K562 (cell line): ENCODE data around the gene CEMP1. TPM values are rescaled to one million over a fixed set of nuclear protein-coding genes. Genes with fewer than 3 reads are reported as not detected.

Experiments
- CHD4 ChIP-seq: fragments of 200-600 bp; sonication (generic); IDR thresholded peaks from 3 replicates; pipeline ENCODE4 v1.6.1; 2012; ENCODE audit warnings: low read depth, mild to moderate bottlenecking, mixed read lengths, low read length, inconsistent platforms; ENCODE audit not compliant: insufficient read depth, insufficient replicate concordance, poor library complexity, severe bottlenecking
- ETV6 ChIP-seq, 3 experiments: fragments of 150-350 bp in 1 of 3; sonication (generic) in 1 of 3; formaldehyde crosslinking in 1 of 3; IDR thresholded peaks; 2 replicates each; pipeline versions ENCODE4 v1.6.1 to v1.8.0; 2014 to 2022; ENCODE audit warnings: borderline replicate concordance in 2 of 3, low read depth in 2 of 3, antibody characterized with exemption in 1 of 3, low read length in 1 of 3, mild to moderate bottlenecking in 1 of 3, missing genetic modification reagents in 1 of 3
- HLTF ChIP-seq: fragments of 450-650 bp; IDR thresholded peaks from 2 replicates; pipeline ENCODE4 v1.6.1; 2016
- MAZ ChIP-seq, 2 experiments: fragments of 450-650 bp in 1 of 2; sonication (generic) in 1 of 2; formaldehyde crosslinking; IDR thresholded peaks in 1 of 2; conservative IDR thresholded peaks in 1 of 2; 2 replicates each; pipeline versions ENCODE4 v1.4.0 to v1.5.0; 2020; ENCODE audit warnings: mild to moderate bottlenecking in 1 of 2, missing genetic modification reagents in 1 of 2
- NR2C2 ChIP-seq, 2 experiments: fragments of 200-800 bp in 1 of 2; sonication (Bioruptor generic) in 1 of 2; sonication (generic) in 1 of 2; formaldehyde crosslinking in 1 of 2; IDR thresholded peaks; 2 replicates each; pipeline versions ENCODE4 v1.6.1 to v1.8.0; 2016 to 2022; ENCODE audit warnings: mild to moderate bottlenecking in 1 of 2, missing compliant biosample characterization in 1 of 2, missing genetic modification characterization in 1 of 2, missing genetic modification reagents in 1 of 2
- POLR3G ChIP-seq: IDR thresholded peaks from 2 replicates; pipeline ENCODE4 v1.6.1; 2011; ENCODE audit not compliant: insufficient read length, insufficient replicate concordance; ENCODE audit errors: extremely low read depth
- RHOXF2B ChIP-seq: fragments of 250-450 bp; sonication (Bioruptor Pico); conservative IDR thresholded peaks from 2 replicates; pipeline ENCODE4 v1.5.1; 2021
- TAF1 ChIP-seq: IDR thresholded peaks from 2 replicates; pipeline ENCODE4 v1.6.1; 2011; ENCODE audit warnings: mild to moderate bottlenecking, low read length, moderate library complexity; ENCODE audit not compliant: insufficient read depth, control insufficient read depth, severe bottlenecking; ENCODE audit errors: extremely low read depth
- ZKSCAN1 ChIP-seq: fragments of 150-350 bp; IDR thresholded peaks from 2 replicates; pipeline ENCODE4 v1.6.1; 2016; ENCODE audit warnings: low read depth, low read length
- polyA plus RNA-seq, 8 experiments: library from polyadenylated mRNA; depleted of rRNA in 4 of 8; stranded (reverse) in 5 of 8; unstranded in 3 of 8; fragments of >200 nt; fragmentation: Nextera tagmentation in 2 of 8; fragmentation: Illumina TruSeq in 1 of 8; extraction: Ambion mirVana in 2 of 8; extraction: Trizol in 1 of 8; gene quantifications; 2 replicates each; pipeline versions ENCODE4 v1.2.1 to v1.2.3, GENCODE V29; 2011 to 2014; ENCODE audit warnings: inconsistent platforms in 1 of 8, missing spikeins in 1 of 8
- total RNA-seq, 7 experiments: library from RNA; depleted of rRNA in 6 of 7; stranded (reverse); fragments of >200 nt in 6 of 7; fragmentation: Illumina TruSeq in 2 of 7; extraction: Trizol in 2 of 7; gene quantifications; 2 replicates each; pipeline versions ENCODE4 v1.2.1 to v1.2.3, GENCODE V29; 2011 to 2021; ENCODE audit warnings: low replicate concordance in 1 of 7
- TF ChIP-seq, protein P1 (sequence below): fragments of 450-650 bp; IDR thresholded peaks from 2 replicates; pipeline ENCODE4 v1.6.1; 2018; ENCODE audit not compliant: partially characterized antibody
- TF ChIP-seq, protein P2 (sequence below): fragments of 250-450 bp; sonication (Bioruptor Pico); IDR thresholded peaks from 2 replicates; pipeline ENCODE4 v1.4.0; 2020
- TF ChIP-seq, protein P3 (sequence below): fragments of 250-450 bp; sonication (Bioruptor Pico); IDR thresholded peaks from 2 replicates; pipeline ENCODE4 v1.8.0; 2021; ENCODE audit warnings: borderline replicate concordance, mild to moderate bottlenecking, moderate library complexity; ENCODE audit not compliant: poor library complexity, severe bottlenecking

The CEMP1 gene
- total and polyA plus RNA-seq, 9 of the 15 experiments (the other 6 are each of a cell fraction or from before 2014, with no cell fraction given): 0.05 to 0.45 TPM; not detected in 7

DNA sequence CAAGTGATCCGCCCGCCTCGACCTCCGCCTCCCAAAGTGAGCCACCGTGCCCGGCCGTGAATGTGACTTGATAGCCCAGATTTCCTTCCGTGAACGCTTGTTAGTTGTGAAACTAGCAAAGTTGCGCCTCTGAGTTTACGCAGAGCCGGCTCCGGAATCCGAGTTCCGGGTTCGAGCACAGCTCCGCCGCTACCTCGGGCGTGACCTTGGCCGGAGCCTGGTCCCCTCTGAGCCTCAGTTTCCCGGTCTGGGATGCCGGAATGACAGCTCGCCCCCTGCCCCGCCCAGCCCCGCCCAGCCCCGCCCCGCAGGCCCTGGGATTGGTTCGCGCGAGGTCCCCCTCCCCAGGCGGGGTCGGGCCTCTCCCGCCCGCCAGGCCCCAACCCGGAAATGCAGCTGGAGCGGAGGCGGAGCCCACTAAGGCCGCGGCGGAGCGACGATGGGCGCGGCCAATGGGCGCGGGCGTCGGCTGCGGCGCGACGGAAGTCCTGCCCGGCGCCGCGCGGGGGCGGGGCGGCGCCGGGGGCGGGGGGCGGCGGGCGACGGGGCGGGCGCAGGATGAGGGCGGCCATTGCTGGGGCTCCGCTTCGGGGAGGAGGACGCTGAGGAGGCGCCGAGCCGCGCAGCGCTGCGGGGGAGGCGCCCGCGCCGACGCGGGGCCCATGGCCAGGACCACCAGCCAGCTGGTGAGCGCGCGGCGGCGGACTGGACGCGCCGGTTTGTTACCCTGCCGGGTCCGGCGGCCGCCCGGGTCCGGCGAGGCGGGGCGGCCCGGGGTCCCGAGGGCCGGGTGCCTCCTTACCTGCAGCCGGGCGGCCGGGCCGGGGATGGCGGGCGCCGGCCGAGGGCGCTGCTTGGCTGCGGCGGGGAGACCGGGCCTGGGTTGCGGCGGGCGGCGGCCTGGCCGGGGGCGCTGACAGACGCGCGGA, 6.5 kb upstream of the CEMP1 start, which contains the start of gene PDPK1 (continued):
- TF ChIP-seq, protein P1, sequence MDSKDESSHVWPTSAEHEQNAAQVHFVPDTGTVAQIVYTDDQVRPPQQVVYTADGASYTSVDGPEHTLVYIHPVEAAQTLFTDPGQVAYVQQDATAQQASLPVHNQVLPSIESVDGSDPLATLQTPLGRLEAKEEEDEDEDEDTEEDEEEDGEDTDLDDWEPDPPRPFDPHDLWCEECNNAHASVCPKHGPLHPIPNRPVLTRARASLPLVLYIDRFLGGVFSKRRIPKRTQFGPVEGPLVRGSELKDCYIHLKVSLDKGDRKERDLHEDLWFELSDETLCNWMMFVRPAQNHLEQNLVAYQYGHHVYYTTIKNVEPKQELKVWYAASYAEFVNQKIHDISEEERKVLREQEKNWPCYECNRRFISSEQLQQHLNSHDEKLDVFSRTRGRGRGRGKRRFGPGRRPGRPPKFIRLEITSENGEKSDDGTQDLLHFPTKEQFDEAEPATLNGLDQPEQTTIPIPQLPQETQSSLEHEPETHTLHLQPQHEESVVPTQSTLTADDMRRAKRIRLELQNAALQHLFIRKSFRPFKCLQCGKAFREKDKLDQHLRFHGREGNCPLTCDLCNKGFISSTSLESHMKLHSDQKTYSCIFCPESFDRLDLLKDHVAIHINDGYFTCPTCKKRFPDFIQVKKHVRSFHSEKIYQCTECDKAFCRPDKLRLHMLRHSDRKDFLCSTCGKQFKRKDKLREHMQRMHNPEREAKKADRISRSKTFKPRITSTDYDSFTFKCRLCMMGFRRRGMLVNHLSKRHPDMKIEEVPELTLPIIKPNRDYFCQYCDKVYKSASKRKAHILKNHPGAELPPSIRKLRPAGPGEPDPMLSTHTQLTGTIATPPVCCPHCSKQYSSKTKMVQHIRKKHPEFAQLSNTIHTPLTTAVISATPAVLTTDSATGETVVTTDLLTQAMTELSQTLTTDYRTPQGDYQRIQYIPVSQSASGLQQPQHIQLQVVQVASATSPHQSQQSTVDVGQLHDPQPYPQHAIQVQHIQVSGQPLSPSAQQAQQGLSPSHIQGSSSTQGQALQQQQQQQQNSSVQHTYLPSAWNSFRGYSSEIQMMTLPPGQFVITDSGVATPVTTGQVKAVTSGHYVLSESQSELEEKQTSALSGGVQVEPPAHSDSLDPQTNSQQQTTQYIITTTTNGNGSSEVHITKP: no peak
- TF ChIP-seq, protein P2, sequence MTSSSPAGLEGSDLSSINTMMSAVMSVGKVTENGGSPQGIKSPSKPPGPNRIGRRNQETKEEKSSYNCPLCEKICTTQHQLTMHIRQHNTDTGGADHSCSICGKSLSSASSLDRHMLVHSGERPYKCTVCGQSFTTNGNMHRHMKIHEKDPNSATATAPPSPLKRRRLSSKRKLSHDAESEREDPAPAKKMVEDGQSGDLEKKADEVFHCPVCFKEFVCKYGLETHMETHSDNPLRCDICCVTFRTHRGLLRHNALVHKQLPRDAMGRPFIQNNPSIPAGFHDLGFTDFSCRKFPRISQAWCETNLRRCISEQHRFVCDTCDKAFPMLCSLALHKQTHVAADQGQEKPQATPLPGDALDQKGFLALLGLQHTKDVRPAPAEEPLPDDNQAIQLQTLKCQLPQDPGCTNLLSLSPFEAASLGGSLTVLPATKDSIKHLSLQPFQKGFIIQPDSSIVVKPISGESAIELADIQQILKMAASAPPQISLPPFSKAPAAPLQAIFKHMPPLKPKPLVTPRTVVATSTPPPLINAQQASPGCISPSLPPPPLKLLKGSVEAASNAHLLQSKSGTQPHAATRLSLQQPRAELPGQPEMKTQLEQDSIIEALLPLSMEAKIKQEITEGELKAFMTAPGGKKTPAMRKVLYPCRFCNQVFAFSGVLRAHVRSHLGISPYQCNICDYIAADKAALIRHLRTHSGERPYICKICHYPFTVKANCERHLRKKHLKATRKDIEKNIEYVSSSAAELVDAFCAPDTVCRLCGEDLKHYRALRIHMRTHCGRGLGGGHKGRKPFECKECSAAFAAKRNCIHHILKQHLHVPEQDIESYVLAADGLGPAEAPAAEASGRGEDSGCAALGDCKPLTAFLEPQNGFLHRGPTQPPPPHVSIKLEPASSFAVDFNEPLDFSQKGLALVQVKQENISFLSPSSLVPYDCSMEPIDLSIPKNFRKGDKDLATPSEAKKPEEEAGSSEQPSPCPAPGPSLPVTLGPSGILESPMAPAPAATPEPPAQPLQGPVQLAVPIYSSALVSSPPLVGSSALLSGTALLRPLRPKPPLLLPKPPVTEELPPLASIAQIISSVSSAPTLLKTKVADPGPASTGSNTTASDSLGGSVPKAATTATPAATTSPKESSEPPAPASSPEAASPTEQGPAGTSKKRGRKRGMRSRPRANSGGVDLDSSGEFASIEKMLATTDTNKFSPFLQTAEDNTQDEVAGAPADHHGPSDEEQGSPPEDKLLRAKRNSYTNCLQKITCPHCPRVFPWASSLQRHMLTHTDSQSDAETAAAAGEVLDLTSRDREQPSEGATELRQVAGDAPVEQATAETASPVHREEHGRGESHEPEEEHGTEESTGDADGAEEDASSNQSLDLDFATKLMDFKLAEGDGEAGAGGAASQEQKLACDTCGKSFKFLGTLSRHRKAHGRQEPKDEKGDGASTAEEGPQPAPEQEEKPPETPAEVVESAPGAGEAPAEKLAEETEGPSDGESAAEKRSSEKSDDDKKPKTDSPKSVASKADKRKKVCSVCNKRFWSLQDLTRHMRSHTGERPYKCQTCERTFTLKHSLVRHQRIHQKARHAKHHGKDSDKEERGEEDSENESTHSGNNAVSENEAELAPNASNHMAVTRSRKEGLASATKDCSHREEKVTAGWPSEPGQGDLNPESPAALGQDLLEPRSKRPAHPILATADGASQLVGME: no peak
- TF ChIP-seq POLR3G (no peak), CHD4 (no peak), MAZ (CRISPR knock-in tag; conservative IDR thresholded peaks at IDR 0.05 in 1 of 2, IDR thresholded peaks at IDR 0.05 in 1 of 2) (peak; percentile 66 to 80; a peak in 3 of 4 replicates), RHOXF2B (CRISPR knock-in tag) (no peak), HLTF (no peak), TAF1 (peak; percentile 38), ZKSCAN1 (no peak), ETV6 (IDR thresholded peaks at IDR 0.05; ENCODE audit: borderline replicate concordance in 1 of 2, low read depth in 2 of 2, low read length in 1 of 2) (no peak), ETV6 (CRISPR knock-in tag; IDR thresholded peaks at IDR 0.05; ENCODE audit: borderline replicate concordance) (no peak), NR2C2 (CRISPR knock-in tag; IDR thresholded peaks at IDR 0.05) (0 out of 2 replicates have a peak, but pooled peaks have one; percentile 23), NR2C2 (tag; IDR thresholded peaks at IDR 0.05) (peak; percentile 96)
- TF ChIP-seq, protein P3, sequence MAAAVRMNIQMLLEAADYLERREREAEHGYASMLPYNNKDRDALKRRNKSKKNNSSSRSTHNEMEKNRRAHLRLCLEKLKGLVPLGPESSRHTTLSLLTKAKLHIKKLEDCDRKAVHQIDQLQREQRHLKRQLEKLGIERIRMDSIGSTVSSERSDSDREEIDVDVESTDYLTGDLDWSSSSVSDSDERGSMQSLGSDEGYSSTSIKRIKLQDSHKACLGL: no peak
